ENCODE data around the gene KRT76.

Gene KRT76

DNA sequence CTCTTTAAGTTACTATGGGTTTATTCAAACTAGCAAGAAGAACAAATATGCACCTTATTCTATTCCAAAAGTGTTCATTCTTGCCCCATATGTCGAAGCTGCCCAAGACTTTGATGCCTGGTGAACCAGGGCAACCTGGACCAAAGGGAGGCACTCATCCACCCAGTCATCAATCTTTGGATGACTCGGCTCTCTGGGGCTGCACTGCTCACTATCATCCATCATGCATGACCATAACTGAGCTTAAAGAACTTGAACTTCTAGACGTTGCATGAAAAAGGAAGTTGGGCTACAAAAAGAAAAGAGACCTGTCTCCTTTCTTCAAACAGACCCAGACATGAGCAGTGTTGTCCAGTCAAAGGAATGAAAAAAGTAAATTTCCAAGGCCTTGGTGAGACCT is 35.6 kb upstream of the KRT76 start:
- H3K9me3 ChIP-seq (ENCODE audit: control insufficient read depth, insufficient read depth, low read length) = no peaks in the 10 kb centered on the region
- H3K36me3 ChIP-seq (ENCODE audit: control insufficient read depth, insufficient read depth, low read length) = no peaks in the 10 kb centered on the region
- no peaks in the 10 kb centered on the region for H3K4me1 ChIP-seq (ENCODE audit: control insufficient read depth, insufficient read depth, low read length)
- H3K27ac ChIP-seq (ENCODE audit: low read length) = no peak overlapping the region
- H3K4me3 ChIP-seq (ENCODE audit: low read length) = no peak overlapping the region
- WGBS (ENCODE audit: insufficient coverage, insufficient read length) = no CpG with 5 or more reads among the region's 3 CpGs
- no peaks in the 10 kb centered on the region for H3K27me3 ChIP-seq (ENCODE audit: control insufficient read depth, insufficient read depth, low read length)
- no peak for DNase-seq (ENCODE audit: low read depth, low spot score)

DNA sequence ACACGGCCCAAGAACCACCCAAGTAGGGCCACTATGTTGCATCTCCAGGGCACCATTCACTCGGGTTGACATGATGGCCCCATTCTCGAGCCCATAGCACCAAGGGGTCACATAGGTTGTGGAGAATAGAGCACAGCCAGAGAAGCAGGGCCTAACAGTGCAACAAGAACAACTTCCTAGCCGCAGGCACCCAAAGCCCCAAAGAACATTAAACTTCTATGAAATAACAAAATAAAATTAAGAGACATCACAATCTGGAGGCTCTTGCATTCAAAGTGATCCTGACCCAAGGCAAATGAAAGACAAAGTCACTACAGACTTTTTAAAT is 34.9 kb upstream of the KRT76 start:
- Histone ChIP-seq H3K4me3 (ENCODE audit: low read length) (no peak overlapping the region), H3K36me3 (ENCODE audit: control insufficient read depth, insufficient read depth, low read length) (no peaks in the 10 kb centered on the region), H3K4me1 (ENCODE audit: control insufficient read depth, insufficient read depth, low read length) (no peaks in the 10 kb centered on the region), H3K9me3 (ENCODE audit: control insufficient read depth, insufficient read depth, low read length) (no peaks in the 10 kb centered on the region), H3K27me3 (ENCODE audit: control insufficient read depth, insufficient read depth, low read length) (no peaks in the 10 kb centered on the region), H3K27ac (ENCODE audit: low read length) (no peak overlapping the region)
- no CpG with 5 or more reads among the region's 4 CpGs for WGBS (ENCODE audit: insufficient coverage, insufficient read length)
- no peak for DNase-seq (ENCODE audit: low read depth, low spot score)

DNA sequence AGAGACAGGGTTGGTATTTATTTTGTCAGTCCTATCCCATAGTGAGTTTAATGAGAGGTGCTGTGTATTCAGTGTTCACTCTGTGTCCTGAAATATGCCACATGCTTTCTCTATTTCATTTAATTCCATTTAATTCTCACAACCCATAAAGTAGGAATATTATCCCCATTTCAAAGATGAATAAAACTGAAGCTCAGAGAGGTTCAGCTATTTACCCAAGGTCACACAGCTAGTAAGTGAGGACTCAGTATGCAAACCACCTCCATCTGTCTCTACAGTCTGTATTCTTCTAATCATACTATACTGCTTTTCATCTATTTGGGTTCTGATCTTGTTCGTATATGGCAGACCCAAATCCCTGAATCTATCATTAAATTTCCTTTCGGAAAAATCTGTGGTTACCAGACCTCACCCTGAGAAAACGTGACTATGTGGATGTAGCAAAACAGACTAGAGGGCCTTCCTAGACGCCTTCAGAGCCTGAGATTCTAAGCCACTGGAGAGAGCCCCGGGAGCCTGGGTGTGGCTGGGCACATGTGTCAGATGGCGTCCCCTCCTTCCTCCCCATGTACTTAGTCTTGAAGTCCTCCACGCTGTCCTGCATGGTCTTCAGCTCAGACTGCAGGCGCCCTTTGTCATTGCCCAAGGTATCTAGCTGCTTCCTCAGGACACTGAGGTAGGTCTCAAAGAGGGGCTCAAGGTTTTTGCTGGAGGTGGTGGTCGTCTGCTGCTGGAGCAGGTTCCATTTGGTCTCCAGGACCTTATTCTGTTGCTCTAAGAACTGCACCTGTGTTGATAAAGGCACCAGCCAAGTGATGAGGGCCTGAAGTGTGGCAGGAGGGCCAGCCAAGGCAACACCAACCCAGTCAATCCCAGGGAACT is 34.3 kb upstream of the KRT76 start:
- DNase-seq (ENCODE audit: low read depth, low spot score) = no peak
- H3K4me3 ChIP-seq (ENCODE audit: low read length) = no peak overlapping the region
- no peaks in the 10 kb centered on the region for H3K27me3 ChIP-seq (ENCODE audit: control insufficient read depth, insufficient read depth, low read length)
- H3K36me3 ChIP-seq (ENCODE audit: control insufficient read depth, insufficient read depth, low read length) = no peaks in the 10 kb centered on the region
- H3K4me1 ChIP-seq (ENCODE audit: control insufficient read depth, insufficient read depth, low read length) = no peaks in the 10 kb centered on the region
- WGBS (ENCODE audit: insufficient coverage, insufficient read length) = no CpG with 5 or more reads among the region's 9 CpGs
- H3K27ac ChIP-seq (ENCODE audit: low read length) = no peak overlapping the region
- no peaks in the 10 kb centered on the region for H3K9me3 ChIP-seq (ENCODE audit: control insufficient read depth, insufficient read depth, low read length)

DNA sequence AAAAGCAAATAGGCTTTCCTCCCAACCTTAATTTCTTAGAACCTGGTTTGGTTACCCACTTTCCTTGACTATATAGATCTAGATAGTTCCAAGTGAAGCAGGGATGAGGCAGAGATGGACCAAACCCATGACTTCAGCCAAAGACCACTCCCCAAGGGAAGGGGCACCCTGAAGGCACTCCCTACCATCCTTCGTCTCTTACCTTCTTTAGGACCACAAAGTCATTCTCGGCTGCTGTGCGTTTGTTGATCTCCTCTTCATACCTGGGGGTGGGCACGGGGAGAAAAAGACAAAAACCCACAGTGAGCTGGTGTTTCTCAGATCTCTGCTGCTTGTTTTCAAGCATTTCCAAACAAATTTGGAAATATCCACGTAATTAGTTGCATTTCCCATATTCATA is 33.4 kb upstream of the KRT76 start:
- Histone ChIP-seq H3K4me1 (ENCODE audit: control insufficient read depth, insufficient read depth, low read length) (no peaks in the 10 kb centered on the region), H3K27me3 (ENCODE audit: control insufficient read depth, insufficient read depth, low read length) (no peaks in the 10 kb centered on the region), H3K27ac (ENCODE audit: low read length) (no peak overlapping the region), H3K4me3 (ENCODE audit: low read length) (no peak overlapping the region), H3K9me3 (ENCODE audit: control insufficient read depth, insufficient read depth, low read length) (no peaks in the 10 kb centered on the region), H3K36me3 (ENCODE audit: control insufficient read depth, insufficient read depth, low read length) (no peaks in the 10 kb centered on the region)
- DNase-seq (ENCODE audit: low read depth, low spot score) = no peak
- WGBS (ENCODE audit: insufficient coverage, insufficient read length) = no CpG with 5 or more reads among the region's 5 CpGs

DNA sequence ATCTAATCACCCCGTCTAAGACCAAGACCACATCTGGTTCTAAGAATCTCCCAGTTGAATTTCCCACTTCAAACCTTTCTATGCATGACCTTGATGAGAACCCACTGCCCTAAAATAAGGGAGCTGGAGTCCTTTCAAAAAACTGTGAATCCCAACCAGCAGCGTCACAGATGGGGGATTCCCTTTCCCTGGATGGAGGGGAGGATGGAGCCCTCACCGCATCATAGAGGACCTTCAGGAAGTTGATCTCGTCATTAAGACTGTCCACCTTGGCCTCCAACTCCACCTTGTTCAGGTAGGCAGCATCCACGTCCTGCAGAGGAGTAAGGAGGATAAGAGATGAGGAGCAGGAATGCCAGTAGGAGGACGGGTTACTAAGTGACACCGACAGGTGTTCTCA is 32.0 kb upstream of the KRT76 start:
- Histone ChIP-seq H3K27me3 (ENCODE audit: control insufficient read depth, insufficient read depth, low read length) (no peaks in the 10 kb centered on the region), H3K27ac (ENCODE audit: low read length) (no peak overlapping the region), H3K36me3 (ENCODE audit: control insufficient read depth, insufficient read depth, low read length) (no peaks in the 10 kb centered on the region), H3K4me1 (ENCODE audit: control insufficient read depth, insufficient read depth, low read length) (no peaks in the 10 kb centered on the region; the same call in 1 of the 2 replicates), H3K4me3 (ENCODE audit: low read length) (no peak overlapping the region), H3K9me3 (ENCODE audit: control insufficient read depth, insufficient read depth, low read length) (no peaks in the 10 kb centered on the region)
- WGBS (ENCODE audit: insufficient coverage, insufficient read length) = no CpG with 5 or more reads among the region's 7 CpGs
- no peak for DNase-seq (ENCODE audit: low read depth, low spot score)

DNA sequence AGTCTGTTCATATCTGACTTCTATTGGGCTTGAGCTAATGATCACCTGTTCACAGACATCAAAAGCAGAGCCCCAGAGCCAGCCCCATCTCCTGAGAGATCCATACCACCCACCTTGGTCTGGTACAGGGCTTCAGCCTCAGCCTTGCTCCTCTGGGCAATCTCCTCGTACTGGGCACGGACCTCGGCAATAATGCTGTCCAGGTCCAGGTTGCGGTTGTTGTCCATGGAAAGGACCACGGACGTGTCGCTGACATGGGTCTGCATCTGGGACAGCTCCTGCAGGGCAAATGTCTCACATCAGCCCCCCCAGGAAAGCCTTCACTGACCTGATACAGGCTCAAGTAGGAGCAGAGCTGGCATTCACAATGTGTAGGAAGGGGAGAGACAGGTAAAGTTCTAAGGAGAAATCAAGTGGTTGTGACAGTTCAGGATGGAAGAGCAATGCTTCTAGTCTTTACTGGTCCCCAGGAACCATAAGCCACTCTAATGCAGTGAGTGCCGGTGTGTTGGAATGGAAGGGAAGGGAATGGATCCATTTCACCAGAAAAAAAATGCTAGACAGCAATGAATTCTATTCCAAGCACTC is 31.5 kb upstream of the KRT76 start:
- DNase-seq (ENCODE audit: low read depth, low spot score) = no peak
- no CpG with 5 or more reads among the region's 8 CpGs for WGBS (ENCODE audit: insufficient coverage, insufficient read length)
- no peak overlapping the region for H3K27ac ChIP-seq (ENCODE audit: low read length)
- H3K4me3 ChIP-seq (ENCODE audit: low read length) = no peak overlapping the region
- H3K9me3 ChIP-seq (ENCODE audit: control insufficient read depth, insufficient read depth, low read length) = no peaks in the 10 kb centered on the region
- H3K36me3 ChIP-seq (ENCODE audit: control insufficient read depth, insufficient read depth, low read length) = no peaks in the 10 kb centered on the region
- H3K27me3 ChIP-seq (ENCODE audit: control insufficient read depth, insufficient read depth, low read length) = no peaks in the 10 kb centered on the region
- H3K4me1 ChIP-seq (ENCODE audit: control insufficient read depth, insufficient read depth, low read length) = no peaks in the 10 kb centered on the region; the same call in 1 of the 2 replicates

DNA sequence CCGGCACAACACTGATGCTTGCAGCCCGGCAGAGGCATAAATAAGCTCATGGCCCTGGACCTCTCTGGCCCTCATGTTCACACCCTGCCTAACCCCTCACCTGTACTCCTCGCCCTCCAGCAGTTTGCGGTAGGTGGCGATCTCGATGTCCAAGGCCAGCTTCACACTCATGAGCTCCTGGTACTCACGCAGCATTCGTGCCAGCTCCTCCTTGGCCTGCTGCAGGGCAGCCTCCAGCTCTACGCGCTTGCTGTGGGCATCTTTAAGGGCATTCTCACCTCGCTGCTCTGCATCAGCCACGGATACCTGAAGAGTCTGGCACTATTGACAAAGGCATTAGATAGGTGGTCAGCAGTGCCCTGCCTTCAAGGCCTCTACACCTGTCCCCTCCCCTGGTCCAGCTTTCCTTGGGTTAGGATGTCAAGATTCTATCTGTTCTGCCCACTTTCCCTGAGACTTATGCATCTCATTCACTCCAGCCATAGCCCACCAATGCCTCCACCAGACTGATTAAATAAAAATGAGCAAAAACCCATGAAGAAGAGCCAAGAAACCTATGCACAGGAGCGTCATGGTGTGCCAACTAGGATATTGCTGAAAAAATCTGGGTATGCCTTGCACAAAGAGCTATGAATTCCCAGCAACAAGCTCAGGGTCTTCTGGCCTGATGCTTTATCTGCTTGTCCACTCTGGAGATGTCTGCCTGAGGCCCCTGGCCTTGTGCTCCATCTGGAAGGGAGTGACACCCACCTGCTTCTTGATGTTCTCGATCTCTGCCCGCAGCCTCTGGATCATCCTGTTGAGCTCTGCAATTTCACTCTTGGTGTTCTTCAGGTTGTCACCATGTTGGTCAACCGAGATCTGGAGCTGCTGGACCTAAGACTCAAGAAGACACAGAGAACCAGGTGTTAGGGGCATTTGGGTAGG is 30.7 kb upstream of the KRT76 start:
- no peaks in the 10 kb centered on the region; the same call in 1 of the 2 replicates for H3K4me1 ChIP-seq (ENCODE audit: control insufficient read depth, insufficient read depth, low read length)
- no peak overlapping the region for H3K4me3 ChIP-seq (ENCODE audit: low read length)
- DNase-seq (ENCODE audit: low read depth, low spot score) = no peak
- WGBS (ENCODE audit: insufficient coverage, insufficient read length) = no CpG with 5 or more reads among the region's 16 CpGs
- no peaks in the 10 kb centered on the region for H3K9me3 ChIP-seq (ENCODE audit: control insufficient read depth, insufficient read depth, low read length)
- no peaks in the 10 kb centered on the region for H3K36me3 ChIP-seq (ENCODE audit: control insufficient read depth, insufficient read depth, low read length)
- H3K27me3 ChIP-seq (ENCODE audit: control insufficient read depth, insufficient read depth, low read length) = no peaks in the 10 kb centered on the region
- H3K27ac ChIP-seq (ENCODE audit: low read length) = no peak overlapping the region

DNA sequence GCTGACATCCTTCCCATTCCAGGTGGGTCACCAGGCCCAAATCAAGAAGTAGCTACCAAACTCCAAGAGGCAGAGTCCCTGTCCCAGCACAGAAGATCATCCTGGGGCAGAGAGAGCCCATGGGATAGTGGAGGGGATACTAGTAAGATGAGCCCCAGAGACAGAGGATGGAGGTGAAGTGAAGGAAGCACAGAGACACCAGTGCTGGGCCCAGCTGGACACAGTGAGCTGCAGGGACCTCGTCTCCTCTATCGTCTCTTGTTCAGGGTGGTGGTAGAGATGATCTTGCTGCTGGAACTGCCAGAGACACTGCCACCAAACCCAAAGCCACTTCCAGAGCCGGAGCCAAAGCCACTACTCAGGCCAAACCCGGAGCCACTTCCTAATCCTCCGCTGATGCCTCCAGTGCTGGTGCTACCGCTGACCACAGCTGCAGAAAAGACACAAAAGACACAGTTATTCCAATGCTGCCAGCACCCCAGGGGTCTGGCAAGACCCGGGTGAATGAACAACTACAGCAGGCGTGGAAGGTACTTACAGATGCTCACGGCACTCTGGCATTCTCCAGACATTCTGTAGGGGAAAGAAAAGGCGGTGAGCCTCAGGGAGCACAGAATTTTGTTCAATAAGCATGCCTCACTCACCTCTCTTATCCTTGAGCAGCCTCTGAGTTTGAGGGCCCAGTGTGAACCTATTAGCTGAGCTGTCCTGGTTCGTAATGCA is 29.8 kb upstream of the KRT76 start:
- no peaks in the 10 kb centered on the region for H3K9me3 ChIP-seq (ENCODE audit: control insufficient read depth, insufficient read depth, low read length)
- no peaks in the 10 kb centered on the region for H3K36me3 ChIP-seq (ENCODE audit: control insufficient read depth, insufficient read depth, low read length)
- DNase-seq (ENCODE audit: low read depth, low spot score) = no peak
- WGBS (ENCODE audit: insufficient coverage, insufficient read length) = no CpG with 5 or more reads among the region's 11 CpGs
- no peaks in the 10 kb centered on the region for H3K27me3 ChIP-seq (ENCODE audit: control insufficient read depth, insufficient read depth, low read length)
- no peak overlapping the region for H3K27ac ChIP-seq (ENCODE audit: low read length)
- H3K4me3 ChIP-seq (ENCODE audit: low read length) = no peak overlapping the region
- no peaks in the 10 kb centered on the region; the same call in 1 of the 2 replicates for H3K4me1 ChIP-seq (ENCODE audit: control insufficient read depth, insufficient read depth, low read length)

DNA sequence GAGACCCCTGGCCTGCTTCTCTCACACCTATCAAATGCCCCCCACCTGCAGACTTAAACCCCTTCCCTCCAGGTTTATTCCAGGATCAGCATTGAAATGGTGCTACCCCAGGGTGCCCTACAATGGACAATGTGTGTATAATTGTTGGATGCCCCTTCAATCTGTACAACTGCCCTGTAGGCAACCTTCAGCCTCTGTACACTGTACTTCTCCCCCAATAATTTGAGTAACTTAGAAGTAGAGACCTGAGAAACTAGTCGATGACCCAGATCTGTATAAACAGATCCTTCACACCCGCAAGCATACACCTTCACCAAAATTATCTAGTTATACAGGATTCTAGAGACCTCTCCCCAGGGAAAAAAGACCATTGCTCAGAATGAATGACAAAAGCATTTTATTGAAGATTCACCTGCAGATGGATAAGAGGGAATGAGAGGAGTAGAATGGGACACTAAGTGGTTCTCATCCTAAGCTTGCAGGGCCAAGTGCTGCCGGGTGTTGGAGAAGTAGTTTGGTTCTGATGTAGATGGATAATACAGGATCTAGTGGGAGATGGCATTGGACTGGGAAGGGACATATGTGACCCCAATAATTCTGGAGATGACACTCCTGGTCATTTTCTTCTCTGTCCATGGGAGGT is 29.1 kb upstream of the KRT76 start:
- no peaks in the 10 kb centered on the region for H3K36me3 ChIP-seq (ENCODE audit: control insufficient read depth, insufficient read depth, low read length)
- no peak overlapping the region for H3K4me3 ChIP-seq (ENCODE audit: low read length)
- H3K9me3 ChIP-seq (ENCODE audit: control insufficient read depth, insufficient read depth, low read length) = no peaks in the 10 kb centered on the region
- DNase-seq (ENCODE audit: low read depth, low spot score) = no peak
- no CpG with 5 or more reads among the region's 3 CpGs for WGBS (ENCODE audit: insufficient coverage, insufficient read length)
- no peaks in the 10 kb centered on the region for H3K27me3 ChIP-seq (ENCODE audit: control insufficient read depth, insufficient read depth, low read length)
- H3K4me1 ChIP-seq (ENCODE audit: control insufficient read depth, insufficient read depth, low read length) = no peaks in the 10 kb centered on the region; the same call in 1 of the 2 replicates
- no peak overlapping the region for H3K27ac ChIP-seq (ENCODE audit: low read length)
